Bronchial epithelial cell (primary cell): ENCODE measurements around the gene ZNF667. TPM values are rescaled to one million over a fixed set of nuclear protein-coding genes. Genes with fewer than 3 reads are reported as not detected.
A peak's percentile ranks its signal among the peaks of the same experiment; 100 is the strongest.

Experiments
- DNase-seq: peaks from one replicate; pipeline ENCODE4 v3.0.0-alpha.2; 2010; ENCODE audit warnings: low read depth
- FAIRE-seq: peaks from 2 replicates; lab custom pipeline; 2011; peaks lifted over from hg19 to GRCh38; lab: Jason Lieb, UNC
- H3K27me3 ChIP-seq: 2 replicates; pipeline ENCODE4 v1.5.1; 2011; ENCODE audit warnings: low read length; ENCODE audit not compliant: control insufficient read depth, insufficient read depth
- H3K36me3 ChIP-seq: 2 replicates; pipeline ENCODE4 v1.5.1; 2011; ENCODE audit warnings: low read length; ENCODE audit not compliant: control insufficient read depth, insufficient read depth
- H3K4me3 ChIP-seq: 2 replicates; pipeline ENCODE4 v1.5.1; 2011; ENCODE audit warnings: mild to moderate bottlenecking, low read depth, low read length, control low read depth
- total RNA-seq: library from RNA; depleted of rRNA; stranded (reverse); fragments of >200 nt; gene quantifications from 2 replicates; pipeline ENCODE4 v1.2.1, GENCODE V29; 2014
- TF ChIP-seq, protein P1 (sequence below): IDR thresholded peaks from 2 replicates; pipeline ENCODE4 v1.5.1; 2011; ENCODE audit warnings: mild to moderate bottlenecking, moderate library complexity, low read length, control low read depth, inconsistent platforms; ENCODE audit not compliant: insufficient read depth, severe bottlenecking

The ZNF667 gene
- total RNA-seq, 1 donor from 2014 or later = 2.6 TPM

DNA sequence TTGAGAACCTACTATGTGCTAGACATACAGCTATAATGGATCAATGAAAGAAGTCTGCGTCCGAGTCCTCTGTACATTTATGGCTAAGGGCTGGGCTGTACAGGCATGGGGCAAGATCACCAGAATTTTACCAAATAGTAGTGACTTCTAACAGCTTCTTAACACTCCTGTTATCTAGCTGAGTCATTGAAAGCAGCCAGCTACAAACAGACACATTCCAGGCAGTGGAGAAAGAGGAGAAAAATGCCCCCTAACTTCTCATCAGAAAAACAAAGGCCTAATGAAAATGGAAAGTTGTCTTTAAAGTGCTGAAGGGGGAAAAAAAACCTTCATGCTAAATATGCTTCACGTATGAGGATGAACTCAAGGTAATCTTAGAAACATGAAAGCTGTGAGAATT, 14.3 kb upstream of the ZNF667 start:
- Histone ChIP-seq H3K4me3 (no peak overlapping the region), H3K27me3 (no peaks in the 10 kb centered on the region), H3K36me3 (peaks cover 1% of the 10 kb centered on the region)
- FAIRE-seq (no peak), DNase-seq (no peak)
- TF ChIP-seq, protein P1, sequence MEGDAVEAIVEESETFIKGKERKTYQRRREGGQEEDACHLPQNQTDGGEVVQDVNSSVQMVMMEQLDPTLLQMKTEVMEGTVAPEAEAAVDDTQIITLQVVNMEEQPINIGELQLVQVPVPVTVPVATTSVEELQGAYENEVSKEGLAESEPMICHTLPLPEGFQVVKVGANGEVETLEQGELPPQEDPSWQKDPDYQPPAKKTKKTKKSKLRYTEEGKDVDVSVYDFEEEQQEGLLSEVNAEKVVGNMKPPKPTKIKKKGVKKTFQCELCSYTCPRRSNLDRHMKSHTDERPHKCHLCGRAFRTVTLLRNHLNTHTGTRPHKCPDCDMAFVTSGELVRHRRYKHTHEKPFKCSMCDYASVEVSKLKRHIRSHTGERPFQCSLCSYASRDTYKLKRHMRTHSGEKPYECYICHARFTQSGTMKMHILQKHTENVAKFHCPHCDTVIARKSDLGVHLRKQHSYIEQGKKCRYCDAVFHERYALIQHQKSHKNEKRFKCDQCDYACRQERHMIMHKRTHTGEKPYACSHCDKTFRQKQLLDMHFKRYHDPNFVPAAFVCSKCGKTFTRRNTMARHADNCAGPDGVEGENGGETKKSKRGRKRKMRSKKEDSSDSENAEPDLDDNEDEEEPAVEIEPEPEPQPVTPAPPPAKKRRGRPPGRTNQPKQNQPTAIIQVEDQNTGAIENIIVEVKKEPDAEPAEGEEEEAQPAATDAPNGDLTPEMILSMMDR = no peak

DNA sequence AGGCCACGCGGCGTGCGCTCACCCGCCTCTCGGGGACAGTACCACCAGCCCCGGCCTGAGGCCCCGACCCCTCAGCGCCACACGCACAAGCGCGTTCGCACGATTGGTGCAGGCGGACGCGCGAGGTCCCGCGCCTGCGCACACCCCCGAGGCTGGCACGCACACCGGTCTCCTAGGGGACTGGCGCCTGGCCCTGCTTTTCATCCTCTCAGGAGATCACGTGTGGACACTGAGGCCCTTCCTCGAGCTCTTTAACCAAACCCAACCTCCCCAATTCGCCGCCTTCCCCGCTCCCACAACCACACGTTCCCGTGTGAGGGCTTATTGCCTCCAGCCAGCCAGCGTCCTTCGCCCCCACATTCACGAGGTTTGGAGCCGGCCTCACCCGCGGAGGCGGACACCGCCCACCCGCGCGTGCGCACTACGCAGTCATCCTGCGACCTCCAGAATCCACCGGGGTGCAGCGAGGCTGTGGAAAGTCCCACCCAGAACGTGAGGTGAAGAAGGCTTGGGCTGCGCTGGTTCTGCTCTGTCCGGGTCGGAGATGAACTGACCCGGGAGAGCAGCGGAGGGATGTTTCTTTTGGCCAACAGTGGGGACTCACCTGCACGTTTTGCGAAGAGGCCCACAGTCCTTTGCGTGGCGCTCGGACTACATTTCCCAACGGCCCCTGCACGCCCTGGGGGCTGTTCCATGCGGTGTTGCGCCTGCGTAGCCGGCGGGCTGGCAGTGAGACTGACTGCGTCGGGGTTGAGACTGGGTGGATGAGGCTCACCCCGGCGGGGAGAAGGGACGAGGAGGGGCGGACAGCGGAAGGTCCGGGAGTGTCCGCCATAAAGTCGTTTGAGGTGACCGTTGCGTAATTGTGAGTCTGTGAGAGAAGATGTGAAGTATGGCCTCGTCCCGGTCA, 539 bp upstream of the ZNF667 start:
- DNase-seq (peak; percentile 86), FAIRE-seq (peak; percentile 85)
- Histone ChIP-seq H3K36me3 (no peaks in the 10 kb centered on the region), H3K27me3 (no peaks in the 10 kb centered on the region), H3K4me3 (peak overlapping the region; percentile 55)
- TF ChIP-seq, protein P1 = no peak

DNA sequence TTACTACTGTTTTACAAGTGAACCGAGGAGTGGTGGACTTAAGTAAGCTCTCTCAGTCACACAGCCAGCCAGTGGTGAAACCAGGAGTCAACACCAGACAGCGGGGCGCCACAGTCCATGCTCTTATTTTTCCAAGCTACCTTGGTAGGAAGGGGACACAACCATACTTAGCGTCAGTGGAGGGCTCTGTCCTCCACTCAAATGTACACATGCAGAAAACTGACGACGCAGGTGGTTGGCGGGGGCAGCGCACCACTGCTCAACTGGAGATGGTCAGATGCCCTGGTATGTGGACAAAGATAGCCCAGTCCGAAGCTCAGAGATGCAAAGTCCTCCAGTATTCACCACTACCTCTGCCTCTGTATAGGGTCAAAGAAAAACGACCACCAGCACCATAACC, 1.1 kb downstream of the ZNF667 start:
- DNase-seq (no peak), FAIRE-seq (no peak)
- Histone ChIP-seq H3K4me3 (no peak overlapping the region), H3K36me3 (no peaks in the 10 kb centered on the region), H3K27me3 (no peaks in the 10 kb centered on the region)
- TF ChIP-seq, protein P1 = no peak

DNA sequence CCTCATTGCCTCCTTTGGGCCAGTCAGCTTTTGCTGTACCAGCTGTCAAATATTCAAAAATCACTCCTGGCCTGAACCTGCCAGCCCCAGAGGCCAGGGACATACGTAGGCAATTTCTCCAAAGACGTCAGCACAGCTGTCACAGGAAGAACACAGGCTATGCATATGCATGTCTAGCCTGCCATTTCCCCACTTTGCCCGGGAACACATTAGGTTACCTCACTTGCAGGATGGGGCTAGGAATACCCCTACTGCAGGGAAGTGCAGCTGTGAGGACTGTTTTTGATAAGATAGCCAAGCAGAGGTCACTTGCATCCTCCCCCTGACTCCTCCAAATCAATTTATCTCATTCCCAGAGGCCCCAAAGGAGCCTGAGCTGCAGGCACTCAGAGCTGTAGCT, 2.8 kb downstream of the ZNF667 start:
- no peaks in the 10 kb centered on the region for H3K27me3 ChIP-seq
- no peak for DNase-seq

DNA sequence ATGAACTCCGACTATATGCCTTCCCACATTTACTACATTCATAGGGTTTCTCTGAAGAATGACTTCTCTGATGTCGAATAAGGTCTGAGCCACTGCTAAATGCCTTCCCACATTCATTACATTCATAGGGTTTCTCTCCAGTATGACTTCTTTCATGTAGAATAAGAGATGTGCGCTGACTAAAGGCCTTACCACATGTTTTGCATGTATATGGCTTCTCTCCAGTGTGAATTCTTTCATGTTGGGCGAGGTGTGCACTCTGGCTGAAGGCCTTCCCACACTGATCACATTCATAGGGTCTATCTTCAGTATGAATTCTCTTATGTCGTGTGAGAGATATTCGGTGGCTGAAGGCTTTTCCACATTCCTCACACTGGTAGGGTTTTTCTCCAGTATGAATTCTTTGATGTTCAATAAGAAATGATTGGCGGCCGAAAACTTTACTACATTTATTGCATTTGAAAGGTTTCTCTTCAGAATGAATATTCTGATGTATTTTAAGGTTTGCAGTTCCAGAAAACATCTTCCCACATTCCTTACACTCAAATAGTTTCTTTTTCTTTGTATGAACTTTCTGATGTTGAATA, 35.8 kb downstream of the ZNF667 start:
- Histone ChIP-seq H3K4me3 (no peak overlapping the region), H3K36me3 (no peaks in the 10 kb centered on the region), H3K27me3 (no peaks in the 10 kb centered on the region)
- FAIRE-seq (no peak), DNase-seq (no peak)
- TF ChIP-seq, protein P1 = no peak

More for the DNA sequence above, 2.8 kb downstream of the ZNF667 start:
- TF ChIP-seq, protein P1 = no peak
- Histone ChIP-seq H3K4me3 (no peak overlapping the region), H3K36me3 (no peaks in the 10 kb centered on the region)
- no peak for FAIRE-seq
